ENCODE results near the gene SLC43A3. TPM values are rescaled to one million over a fixed set of nuclear protein-coding genes. Genes with fewer than 3 reads are reported as not detected.

Gene SLC43A3
- total and polyA plus RNA-seq, 9 of the 15 experiments (the other 6 are each of a cell fraction or from before 2014, with no cell fraction given), result 63.7 to 281 (median 139) TPM

DNA sequence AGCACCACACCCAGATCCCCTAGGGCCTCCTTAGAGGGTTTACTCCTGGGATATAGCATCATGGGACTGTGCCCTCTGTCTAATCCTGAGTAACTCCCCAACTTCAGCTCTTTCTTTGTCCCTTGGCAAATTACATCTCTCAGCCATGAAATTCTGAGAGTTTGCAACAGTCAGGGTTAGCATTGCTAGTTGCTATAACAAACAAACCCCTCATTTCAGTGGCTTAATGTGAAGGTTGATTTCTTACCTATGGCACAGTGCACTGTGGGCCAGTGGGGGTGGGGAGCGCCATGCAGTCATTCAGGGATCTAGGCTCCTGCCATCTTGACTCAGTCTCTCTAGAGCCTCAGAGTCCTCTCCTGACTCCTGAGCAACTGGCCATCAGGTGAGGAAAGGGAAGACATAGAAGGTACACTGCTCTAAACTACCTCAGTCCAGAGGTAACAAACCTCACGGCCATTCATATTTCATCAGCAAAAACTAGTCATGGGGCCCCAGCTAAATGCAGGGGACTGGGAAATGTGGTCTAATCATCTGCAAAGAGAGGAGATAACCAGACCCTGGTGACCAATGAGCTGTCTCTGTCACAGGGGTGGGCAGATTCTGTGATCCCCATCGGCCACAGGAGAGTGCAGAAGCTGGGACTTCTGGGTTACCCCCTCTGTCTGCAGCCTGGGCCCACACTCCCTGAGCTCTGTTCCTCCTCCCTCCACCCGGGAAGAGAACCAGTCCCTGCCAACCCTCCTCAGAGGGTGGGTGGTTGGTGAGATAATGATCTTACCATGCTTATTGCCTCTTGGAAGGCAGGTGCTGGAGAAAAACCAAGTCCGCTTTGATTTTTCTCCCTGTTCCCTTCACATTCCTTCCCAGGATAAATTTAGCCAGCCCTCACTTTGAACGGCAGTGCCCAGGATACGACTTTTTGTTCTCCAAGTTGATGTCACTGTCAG is 63.5 kb downstream of the SLC43A3 start:
- 28% methylated on average over 7 of the region's 7 CpGs for WGBS (ENCODE audit: insufficient coverage, low coverage, missing lambda C conversion rate)
- Histone ChIP-seq H4K20me1 (replicated peaks; ENCODE audit: control insufficient read depth, insufficient read depth, low read length) (no peaks in the 10 kb centered on the region), H3K4me2 (ENCODE audit: insufficient read depth, low read length) (peak overlapping the region; percentile 12), H3K79me2 (ENCODE audit: control insufficient read depth, insufficient read depth, low read length) (no peaks in the 10 kb centered on the region), H2AFZ (ENCODE audit: low read depth, low read length) (no peak overlapping the region), H3K9ac (ENCODE audit: insufficient read depth in 1 of 2, low read depth in 2 of 2, low read length in 2 of 2) (no peak overlapping the region), H3K4me1 (replicated peaks in 1 of 2; ENCODE audit: control insufficient read depth in 2 of 2, insufficient read depth in 2 of 2, low read length in 2 of 2) (peaks cover 13 to 20% of the 10 kb centered on the region in 2 experiments), H3K9me3 (replicated peaks; ENCODE audit: control insufficient read depth, insufficient read depth, low read depth, low read length) (no peaks in the 10 kb centered on the region), H3K36me3 (ENCODE audit: control insufficient read depth, insufficient read depth, low read length) (no peaks in the 10 kb centered on the region), H3K4me3 (no peak overlapping the region), H3K9me1 (ENCODE audit: control insufficient read depth, insufficient read depth, low read length) (no peaks in the 10 kb centered on the region), H3K27ac (ENCODE audit: extremely low read depth, low read depth, low read length) (no peak overlapping the region), H3K27me3 (ENCODE audit: control insufficient read depth in 2 of 2, insufficient read depth in 2 of 2, low read length in 2 of 2) (no peaks in the 10 kb centered on the region)
- POLR2A ChIA-PET, result interaction anchor here (1.1 to 2.1 kb wide), 2 partner anchors 10 kb away, joined by 5 read pairs; no protein-coding TSS in a partner anchor
- TF ChIP-seq ARID1B (IDR thresholded peaks at IDR 0.05) (no peak), ZNF311 (CRISPR knock-in tag; IDR thresholded peaks at IDR 0.05) (no peak), RFX7 (CRISPR knock-in tag; IDR thresholded peaks at IDR 0.05) (no peak), KDM4B (IDR thresholded peaks at IDR 0.05; ENCODE audit: borderline replicate concordance in 2 of 2, low read depth in 1 of 2) (no peak), EWSR1 (IDR thresholded peaks at IDR 0.05; ENCODE audit: borderline replicate concordance, low read depth, partially characterized antibody) (no peak), MTA2 (IDR thresholded peaks at IDR 0.05; ENCODE audit: low read depth) (no peak), MYNN (IDR thresholded peaks at IDR 0.05) (no peak), MYNN (CRISPR knock-in tag; IDR thresholded peaks at IDR 0.05) (no peak), CLOCK (CRISPR knock-in tag; IDR thresholded peaks at IDR 0.05; ENCODE audit: borderline replicate concordance) (no peak), HNRNPLL (IDR thresholded peaks at IDR 0.05; ENCODE audit: low read depth, low read length, poor library complexity, severe bottlenecking) (no peak), RBM25 (IDR thresholded peaks at IDR 0.05; ENCODE audit: low read depth, low read length, severe bottlenecking) (no peak), LEF1 (IDR thresholded peaks at IDR 0.05) (no peak), ZNF12 (CRISPR knock-in tag; IDR thresholded peaks at IDR 0.05) (peak; percentile 100), ATF7 (IDR thresholded peaks at IDR 0.05) (no peak), NFYB (IDR thresholded peaks at IDR 0.05; ENCODE audit: extremely low read depth, insufficient read length) (peak; percentile 27)
- TF ChIP-seq, protein P1, sequence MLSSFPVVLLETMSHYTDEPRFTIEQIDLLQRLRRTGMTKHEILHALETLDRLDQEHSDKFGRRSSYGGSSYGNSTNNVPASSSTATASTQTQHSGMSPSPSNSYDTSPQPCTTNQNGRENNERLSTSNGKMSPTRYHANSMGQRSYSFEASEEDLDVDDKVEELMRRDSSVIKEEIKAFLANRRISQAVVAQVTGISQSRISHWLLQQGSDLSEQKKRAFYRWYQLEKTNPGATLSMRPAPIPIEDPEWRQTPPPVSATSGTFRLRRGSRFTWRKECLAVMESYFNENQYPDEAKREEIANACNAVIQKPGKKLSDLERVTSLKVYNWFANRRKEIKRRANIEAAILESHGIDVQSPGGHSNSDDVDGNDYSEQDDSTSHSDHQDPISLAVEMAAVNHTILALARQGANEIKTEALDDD (IDR thresholded peaks at IDR 0.05), result peak; percentile 83
- ATAC-seq (no peak), DNase-seq (ENCODE audit: extremely low read depth in 1 of 4, low spot score in 3 of 4) (no peak), FAIRE-seq (no peak)
- CTCF ChIA-PET (ENCODE audit: low intra/inter-chr PET ratio), result no interaction called here
- BruUV-seq (replicated peaks), result no TSS peak
- in situ Hi-C loops (cut with MboI) (no loop called here), intact Hi-C loops (cut with micrococcal nuclease) (no loop called here)

All from K562 (cell line).